GM19025 (cell line): ENCODE measurements around the gene C4A.
"Not testable (repeated sequence)": the region's sequence is repeated elsewhere in the genome, so short reads cannot be mapped to it uniquely, and the experiment has no call there.

ENCODE experiments used
- ATAC-seq: cut with Tn5 transposase; IDR thresholded peaks from one replicate; pipeline ENCODE4 v1.9.1; 2021; ENCODE audit warnings: mild to moderate bottlenecking, low read depth, moderate library complexity; ENCODE audit not compliant: unreplicated experiment

The C4A gene

DNA sequence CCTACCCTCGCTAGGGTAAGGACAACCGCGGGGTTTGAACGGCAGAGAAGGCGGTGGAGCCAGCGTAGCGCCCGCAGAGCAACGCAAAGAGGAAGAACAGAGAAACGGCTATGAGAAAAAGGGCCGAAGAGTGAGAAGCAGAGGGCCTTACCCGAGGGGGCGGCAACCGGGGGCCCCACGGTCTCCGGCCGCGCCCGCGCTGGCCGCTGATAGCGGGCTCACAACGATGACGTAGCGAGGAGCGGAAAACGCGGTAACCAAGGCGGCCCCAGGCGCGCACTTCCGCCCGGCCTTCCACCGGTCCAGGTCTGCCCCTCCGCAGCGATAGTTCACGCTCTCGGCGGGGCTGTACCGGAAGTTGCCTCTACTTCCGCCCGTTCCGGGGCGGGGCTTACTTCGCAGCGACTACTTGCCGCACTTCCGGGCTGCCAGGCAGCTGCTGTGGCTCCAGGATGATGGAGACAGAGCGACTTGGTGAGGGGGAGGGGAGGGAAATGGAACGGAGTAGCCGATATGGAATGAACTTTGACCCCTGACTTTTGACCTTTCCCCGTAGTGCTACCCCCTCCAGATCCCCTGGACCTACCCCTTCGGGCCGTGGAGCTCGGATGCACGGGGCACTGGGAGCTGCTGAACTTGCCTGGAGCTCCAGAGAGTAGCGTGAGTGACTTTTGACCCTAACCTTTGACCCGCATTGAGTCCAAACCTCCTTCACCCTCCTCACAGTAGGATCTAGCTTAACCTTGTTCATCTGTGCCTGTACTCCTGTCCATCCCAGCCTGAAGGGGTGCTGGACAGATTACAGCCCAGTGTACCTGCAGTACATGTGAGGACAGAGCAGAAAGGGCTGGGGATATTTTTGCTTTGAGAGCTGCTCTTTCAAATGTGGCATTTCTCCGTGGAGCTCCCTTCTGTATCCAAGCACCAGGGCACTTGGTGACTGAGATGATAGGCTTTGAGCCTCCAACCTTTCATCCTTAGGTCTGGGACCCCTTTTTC is 22.8 kb upstream of the C4A start, which contains the start of the genes NELFE and SKIC2:
Gene NELFE (minus strand): TSS at position 231 of the 999 bp plus-strand sequence. CDS start 525 bp downstream, outside the sequence.
Gene SKIC2 (plus strand): TSS at position 435 of the 999 bp plus-strand sequence. CDS start 18 bp downstream, at position 453.
- ATAC-seq = peak; percentile 95

DNA sequence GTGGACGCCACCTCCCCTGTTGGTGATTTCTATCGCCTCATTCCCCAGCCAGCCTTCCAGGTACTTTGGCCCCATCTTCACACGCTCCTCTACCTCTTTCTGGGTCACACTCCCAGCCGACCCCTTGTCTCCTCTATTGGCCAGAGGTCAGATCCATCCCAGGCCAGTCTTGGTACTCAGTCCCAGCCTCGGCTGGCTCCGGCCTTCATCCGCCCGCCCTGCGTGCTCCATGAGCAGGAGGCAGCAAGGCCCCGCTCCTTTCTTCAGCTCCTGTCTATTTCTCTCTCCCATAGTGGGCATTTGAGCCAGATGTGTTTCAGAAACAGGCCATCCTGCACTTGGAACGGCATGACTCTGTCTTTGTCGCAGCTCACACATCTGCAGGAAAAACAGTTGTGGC is 20.2 kb upstream of the C4A start:
- no peak for ATAC-seq

DNA sequence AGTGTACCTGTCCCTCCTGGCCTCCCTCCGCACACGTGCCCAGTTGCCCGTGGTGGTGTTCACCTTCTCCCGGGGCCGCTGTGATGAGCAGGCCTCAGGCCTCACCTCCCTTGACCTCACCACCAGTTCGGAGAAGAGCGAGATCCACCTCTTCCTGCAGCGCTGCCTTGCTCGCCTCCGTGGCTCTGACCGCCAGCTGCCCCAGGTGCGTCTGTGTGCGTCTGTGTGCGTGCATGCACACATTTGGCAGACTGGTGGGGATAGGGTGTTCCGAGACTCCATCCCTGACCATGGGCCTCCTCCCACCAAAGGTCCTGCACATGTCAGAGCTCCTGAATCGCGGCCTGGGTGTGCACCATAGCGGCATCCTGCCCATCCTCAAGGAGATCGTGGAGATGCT is 17.9 kb upstream of the C4A start:
- no peak for ATAC-seq

DNA sequence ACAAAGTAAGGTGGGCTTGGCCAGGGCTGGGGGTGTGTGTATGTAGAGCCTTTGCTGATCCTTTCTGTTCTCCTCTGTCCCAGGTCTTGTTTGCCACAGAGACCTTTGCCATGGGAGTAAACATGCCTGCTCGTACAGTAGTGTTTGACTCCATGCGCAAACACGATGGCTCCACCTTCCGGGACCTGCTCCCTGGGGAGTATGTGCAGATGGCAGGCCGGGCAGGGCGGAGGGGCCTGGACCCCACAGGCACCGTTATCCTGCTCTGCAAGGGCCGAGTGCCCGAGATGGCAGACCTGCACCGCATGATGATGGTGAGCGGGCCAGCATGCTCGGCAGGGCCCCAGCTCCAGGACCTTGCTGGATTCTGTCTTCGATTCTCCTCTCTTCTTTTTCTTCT is 16.2 kb upstream of the C4A start:
- ATAC-seq = no peak

DNA sequence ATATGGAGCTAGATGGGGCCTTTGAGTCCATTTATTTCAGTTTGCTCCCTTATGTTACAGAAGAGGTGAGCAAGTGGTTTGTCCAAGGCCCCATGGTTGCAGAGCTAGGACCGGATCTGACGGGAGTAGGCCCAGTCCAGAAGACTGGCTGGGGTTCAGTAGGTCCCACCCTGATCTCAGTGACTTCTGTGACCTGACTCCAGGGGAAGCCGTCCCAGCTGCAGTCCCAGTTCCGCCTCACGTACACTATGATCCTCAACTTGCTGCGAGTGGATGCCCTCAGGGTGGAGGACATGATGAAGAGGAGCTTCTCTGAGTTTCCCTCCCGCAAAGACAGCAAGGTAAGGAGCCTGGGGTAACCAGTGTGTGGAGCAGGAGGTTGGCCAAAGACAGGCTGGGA is 15.4 kb upstream of the C4A start:
- ATAC-seq = no peak

DNA sequence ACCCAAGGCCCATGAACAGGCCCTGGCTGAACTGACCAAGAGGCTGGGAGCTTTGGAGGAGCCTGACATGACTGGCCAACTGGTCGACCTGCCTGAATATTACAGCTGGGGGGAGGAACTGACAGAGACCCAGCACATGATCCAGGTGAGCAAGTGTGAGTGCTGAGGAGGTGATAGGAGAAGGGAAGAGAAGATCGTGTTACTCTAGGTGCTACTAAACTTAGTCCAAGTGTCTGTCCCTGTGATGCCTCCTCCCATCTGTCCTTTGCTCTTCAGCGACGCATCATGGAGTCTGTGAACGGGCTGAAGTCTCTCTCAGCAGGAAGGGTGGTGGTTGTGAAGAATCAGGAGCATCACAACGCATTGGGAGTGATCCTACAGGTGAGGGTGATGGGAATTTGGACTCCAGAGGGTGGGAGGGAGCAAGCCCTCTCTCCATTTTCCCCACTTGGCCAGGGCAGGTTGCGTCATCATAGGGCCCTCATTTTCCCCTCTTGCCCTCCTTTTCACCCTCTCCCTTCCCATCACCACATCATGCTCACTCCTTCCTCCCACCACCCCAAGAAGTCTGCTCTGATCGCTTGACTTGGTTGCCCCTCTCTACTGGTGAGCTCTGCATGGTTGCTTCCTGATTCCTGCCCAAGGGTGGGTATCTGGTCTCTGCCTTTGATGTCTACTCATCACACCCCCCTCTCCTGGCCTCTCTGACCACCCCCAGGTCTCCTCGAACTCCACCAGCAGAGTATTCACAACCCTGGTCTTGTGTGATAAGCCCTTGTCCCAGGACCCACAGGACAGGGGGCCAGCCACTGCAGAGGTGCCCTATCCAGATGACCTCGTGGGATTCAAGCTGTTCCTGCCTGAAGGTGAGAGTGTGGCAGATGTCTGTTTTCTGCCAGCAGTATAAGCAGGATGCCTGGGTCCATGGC is 14.6 kb upstream of the C4A start:
- ATAC-seq = no peak

DNA sequence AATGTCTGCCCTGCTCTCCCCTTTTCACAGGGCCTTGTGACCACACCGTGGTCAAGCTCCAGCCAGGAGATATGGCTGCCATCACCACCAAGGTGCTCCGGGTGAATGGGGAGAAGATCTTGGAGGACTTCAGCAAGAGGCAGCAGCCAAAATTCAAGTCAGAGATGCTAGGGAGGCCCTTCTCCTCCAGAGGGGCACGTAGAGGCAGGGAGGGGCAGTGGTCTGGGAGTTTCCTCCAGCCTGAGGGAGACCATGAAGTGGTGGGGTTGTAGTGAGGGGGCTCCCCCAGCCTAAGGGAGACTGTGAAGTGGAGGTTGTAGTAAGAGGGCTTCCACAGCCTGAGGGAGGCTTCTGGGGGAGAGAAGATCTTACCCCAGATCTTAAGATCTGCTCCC is 13.9 kb upstream of the C4A start:
- no peak for ATAC-seq

DNA sequence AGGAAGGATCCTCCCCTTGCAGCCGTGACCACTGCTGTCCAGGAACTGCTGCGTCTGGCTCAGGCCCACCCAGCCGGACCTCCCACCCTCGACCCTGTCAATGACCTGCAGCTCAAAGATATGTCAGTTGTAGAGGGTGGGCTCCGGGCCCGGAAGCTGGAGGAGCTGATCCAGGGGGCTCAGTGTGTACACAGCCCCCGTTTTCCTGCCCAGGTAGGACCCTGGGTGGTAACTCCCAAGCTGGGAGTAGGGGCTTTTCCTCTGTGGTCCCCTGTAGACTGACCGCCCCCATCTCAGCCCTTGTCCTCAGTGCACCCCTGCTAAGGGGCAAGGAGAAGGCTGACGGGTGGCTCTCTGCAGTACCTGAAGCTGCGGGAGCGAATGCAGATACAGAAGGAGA is 13.5 kb upstream of the C4A start:
- no peak for ATAC-seq

DNA sequence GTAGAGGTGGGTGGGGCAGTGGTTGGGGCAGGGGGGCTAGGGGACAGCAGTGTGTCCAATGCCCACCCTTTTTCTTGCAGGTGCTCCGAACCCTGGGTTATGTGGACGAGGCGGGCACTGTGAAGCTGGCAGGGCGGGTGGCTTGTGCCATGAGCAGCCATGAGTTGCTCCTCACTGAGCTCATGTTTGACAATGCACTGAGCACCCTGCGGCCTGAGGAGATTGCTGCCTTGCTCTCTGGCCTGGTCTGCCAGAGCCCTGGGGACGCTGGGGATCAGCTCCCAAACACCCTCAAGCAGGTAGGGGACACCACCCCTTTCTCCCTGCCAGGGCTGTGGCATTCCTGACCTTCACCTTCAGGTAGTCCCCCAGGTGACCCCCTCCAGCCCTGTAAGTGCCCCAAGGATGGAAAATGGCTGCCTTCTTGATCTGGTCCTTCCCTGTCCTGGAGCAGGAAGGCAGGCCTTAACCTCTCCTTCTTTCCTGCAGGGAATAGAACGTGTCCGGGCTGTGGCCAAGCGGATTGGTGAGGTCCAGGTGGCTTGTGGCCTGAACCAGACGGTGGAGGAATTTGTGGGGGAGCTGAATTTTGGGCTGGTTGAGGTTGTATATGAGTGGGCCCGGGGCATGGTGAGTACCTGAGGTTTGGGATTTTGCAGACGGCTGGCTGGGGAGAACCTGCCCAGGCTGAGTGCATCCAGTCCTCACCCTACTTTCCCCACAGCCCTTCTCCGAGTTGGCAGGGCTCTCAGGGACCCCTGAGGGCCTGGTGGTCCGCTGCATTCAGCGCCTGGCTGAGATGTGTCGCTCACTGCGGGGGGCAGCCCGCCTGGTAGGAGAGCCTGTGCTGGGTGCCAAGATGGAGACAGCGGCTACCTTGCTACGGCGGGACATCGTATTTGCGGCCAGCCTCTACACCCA is 12.8 kb upstream of the C4A start:
- ATAC-seq = no peak

DNA sequence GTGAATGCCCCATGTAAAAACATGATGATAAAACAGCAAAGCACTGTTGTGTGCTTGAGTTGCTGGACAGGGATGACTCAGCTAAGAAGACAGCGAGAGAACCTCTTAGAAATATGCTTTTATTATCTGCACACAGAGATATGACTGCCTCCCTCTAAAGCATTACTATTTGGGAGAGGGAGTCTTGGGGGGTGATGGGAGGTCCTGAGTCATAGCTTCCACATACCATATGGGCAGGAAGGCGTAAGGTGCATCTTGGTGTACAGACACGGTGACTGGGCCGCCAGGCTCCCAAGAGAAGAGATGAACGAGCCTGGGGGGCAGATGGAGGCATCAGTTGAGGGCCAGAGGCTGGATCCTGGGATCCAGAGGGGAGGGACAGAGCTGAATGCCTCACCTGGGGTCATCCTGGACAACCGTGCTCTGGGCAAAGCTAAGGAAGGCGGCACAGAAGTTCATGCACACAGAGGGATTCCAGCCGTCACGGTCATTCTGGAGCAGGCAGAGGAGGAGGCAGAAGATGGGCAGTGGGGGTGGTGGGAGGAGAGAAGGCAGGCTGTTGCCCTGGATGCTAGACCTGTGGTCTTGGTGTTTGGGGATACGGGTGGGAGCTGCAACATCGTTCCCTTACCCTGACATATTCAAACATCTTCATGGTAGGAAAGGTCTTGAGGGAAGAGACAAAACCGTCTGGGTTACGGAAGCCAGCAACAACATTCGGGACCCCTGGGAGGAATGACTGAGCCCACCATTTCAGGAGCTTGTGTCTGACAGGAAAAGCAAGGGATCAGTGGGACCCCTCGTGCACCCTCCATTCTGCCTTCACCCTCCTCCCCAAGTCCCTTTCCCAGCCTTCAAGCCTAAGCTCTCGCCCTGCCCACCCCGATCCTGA is 11.9 kb upstream of the C4A start:
- ATAC-seq = no peak

DNA sequence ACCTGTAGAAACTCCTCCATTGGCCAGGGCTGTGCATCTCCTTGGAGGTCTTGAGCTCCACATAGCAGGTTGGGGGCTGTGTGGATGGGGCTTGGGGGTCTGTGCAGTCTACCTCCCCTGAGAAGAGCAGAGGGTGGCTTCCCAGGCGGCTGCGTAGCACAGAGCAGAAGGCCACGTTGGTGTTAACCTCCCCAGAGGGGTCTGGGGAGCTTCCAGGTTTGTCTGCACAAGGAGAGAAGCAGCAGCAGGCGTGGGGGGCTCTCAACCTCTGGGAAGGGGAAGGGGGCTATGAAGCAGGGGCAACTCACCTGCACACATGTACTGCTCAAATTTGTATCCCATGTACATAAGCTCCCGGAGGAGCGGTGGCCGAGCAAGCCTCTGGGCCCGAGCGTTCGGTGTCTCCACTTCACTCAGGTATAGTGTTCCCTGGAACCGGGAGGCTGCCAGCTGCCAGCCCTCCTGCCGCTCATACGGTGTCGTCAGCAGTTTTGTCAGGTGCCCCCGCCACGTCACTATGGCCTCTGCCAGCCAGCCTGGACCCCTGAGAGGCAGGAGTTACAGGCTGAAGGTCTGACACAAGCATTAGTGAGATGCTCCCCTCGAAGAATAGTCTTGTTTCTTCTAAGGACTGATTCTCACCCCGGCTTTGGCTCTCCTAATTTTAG is 11.1 kb upstream of the C4A start:
- ATAC-seq = no peak

DNA sequence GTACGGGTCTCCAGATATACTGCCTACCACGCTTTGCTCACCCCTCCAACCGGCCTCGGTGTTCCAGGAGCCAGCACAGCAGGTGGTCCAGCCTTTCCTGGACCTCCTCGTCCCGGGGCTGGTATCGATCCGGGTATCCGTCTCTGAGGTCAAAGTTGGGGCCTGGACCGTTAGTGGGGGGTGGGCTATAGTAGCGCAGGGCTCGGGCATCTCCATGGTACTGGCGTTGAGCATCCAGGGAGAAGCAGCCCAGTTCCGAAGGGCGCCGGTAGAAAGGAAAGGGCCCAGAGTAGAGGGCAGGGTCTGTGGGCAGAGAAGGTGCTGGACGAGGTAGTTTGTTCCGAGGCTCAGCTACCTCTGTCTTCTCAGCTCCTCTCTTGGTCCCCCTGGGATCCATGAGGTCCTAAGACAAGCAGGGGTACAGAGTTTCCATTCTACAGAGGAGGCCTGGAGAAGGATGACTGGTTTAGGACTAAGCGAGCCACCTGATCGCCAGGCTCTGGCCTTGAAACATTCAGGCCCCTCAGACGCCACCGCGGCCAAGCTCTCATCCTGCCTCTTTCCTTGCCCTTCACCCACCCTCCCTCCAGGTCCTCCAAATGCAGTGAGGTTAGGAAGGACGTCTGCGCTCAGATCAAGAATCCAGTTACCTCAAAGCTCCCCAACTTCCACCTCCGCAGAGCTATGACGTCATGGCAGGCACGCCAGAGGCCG is 10.4 kb upstream of the C4A start:
- ATAC-seq = no peak

DNA sequence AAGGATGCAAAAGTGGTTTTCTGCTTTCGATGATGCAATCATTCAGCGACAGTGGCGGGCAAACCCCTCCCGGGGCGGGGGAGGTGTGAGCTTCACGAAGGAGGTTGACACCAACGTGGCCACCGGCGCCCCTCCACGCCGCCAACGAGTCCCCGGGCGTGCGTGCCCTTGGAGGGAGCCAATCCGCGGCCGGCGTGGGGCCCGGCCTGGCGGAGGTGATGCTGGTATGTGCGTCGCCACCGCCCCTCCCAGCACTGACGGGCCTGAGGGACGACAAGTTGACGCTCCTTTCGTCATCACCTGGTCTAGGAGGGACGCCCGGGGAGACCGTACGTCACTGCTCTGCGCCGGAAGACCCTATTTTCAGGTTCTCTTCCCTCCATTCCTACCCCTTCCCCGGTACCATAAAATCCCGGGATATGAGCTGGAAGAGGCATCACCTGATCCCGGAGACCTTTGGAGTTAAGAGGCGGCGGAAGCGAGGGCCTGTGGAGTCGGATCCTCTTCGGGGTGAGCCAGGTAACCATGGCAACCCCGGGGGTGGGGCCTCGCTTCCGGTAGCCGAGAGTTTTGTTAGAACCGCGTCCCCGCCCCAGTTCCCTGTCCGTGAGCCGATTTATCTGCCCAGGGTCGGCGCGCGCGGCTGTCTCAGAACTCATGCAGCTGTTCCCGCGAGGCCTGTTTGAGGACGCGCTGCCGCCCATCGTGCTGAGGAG is 9.7 kb upstream of the C4A start, which contains the start of gene DXO:
Gene DXO (minus strand): TSS at position 146 of the 716 bp plus-strand sequence. CDS start 463 bp downstream, outside the sequence.
- ATAC-seq = peak; percentile 90

DNA sequence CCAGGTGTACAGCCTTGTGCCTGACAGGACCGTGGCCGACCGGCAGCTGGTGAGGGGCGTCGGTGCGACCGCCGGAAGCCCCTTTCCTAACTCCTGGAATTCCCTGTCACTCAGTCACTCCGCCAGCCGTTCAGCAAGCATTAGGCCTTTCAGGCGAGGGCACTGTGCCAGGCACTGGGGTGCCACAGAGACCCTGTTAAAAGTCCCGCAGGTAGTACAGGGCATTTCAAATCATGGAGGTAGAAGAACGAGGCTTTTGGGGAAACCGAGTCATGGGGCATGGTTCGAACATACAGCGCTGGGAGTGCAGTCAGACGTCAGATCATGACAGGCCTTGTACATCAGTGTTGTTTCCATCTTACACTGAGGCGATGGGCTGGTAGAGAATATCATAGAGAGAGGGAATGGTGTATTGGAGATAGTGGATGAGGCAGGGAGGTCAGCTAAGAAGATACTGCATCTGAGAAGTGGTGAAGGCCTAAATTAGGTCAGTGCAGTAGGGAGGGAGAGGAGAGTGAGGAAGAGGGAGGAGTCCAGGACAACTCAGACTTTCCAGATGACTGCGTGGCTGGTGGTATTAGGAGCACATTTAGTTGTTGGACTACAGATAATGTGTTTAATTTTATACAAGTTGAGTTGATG is 9.0 kb upstream of the C4A start:
- no peak for ATAC-seq

DNA sequence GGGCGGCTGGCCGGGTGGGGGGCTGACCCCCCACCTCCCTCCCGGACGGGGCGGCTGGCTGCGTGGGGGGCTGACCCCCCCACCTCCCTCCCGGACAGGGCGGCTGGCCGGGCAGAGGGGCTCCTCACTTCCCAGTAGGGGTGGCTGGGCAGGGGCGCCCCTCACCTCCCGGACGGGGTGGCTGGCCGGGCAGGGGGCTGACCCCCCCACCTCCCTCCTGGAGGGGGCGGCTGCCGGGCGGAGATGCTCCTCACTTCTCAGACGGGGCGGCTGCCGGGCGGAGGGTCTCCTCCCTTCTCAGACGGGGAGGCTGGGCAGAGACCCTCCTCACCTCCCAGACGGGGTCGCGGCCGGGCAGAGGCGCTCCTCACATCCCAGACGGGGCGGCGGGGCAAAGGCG is 5.8 kb upstream of the C4A start:
- ATAC-seq = not testable (repeated sequence)

DNA sequence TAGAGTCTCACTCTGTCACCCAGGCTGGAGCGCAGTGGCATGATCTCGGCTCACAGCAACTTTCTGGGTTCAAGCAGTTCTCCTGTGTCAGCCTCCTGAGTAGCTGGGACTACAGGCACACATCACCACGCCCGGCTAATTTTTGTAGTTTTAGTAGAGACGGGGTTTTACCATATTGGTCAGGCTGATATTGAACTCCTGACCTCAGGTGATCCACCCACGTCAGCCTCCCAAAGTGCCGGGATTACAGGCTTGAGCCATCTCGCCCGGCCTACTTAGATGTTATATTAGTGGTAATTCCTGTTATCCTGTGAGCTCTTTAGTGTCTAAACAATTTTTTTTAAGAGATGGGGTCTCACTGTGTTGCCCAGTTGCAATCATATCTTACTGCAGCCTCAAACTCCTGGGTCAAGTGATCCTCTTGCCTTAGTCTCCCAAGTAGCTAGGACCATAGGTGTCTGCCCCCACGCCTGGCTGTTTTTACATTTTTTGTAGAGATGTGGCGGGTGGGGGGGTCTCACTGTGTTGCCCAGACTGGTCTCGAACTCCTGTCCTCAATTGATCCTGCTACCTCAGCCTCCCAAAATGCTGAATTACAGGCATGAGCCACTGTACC is 3.9 kb upstream of the C4A start:
- no peak for ATAC-seq
